ENCODE results near the gene MTX1.
"Not testable (repeated sequence)": the region's sequence is repeated elsewhere in the genome, so short reads cannot be mapped to it uniquely, and the experiment has no call there.

Gene MTX1

DNA sequence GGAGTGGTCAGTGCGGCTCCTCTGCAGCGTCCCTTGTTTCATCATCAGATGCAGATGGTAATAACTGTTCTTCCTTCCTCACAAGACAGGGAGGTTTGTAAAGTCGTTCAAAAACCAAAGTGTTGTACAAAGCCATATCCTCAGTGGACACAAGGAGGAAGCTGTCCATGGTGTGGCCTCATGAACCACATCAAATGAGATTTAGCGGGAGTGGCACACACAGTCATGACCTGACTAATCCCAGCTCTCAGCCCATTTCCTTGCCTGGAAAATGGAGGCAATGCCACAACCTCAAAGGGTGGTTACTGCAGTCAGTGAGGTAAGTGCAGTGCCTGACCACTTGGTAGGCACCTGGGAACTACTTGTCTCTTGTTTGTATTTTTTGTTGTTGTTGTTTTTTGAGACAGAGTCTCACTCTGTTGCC is 33.4 kb downstream of the MTX1 start:
- DNase-seq, result no peak

DNA sequence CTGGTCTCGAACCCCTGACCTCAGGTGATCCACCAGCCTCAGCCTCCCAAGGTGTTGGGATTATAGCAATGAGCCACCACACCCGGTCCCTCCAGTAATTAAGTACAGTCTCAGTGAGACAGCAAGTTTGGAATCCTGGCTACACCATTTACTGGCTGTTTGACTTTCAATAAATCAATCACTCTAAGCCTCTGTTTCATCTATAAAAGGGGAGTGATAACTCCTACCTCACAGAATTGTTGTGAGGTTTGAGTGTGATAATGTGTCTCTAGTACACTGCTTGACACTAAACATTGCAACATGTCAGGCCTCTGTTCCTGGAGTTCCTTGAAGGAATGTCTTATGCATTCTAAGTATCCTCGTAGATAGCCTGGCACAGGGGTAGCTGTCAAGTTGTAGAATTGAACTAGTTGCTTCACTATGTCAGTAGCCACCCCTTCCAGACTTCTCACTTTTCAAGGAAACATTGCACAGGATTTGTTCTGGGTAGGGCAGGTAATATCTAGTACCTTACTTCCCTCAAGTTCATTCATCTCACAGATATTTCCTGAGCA is 34.4 kb downstream of the MTX1 start:
- no peak for DNase-seq

DNA sequence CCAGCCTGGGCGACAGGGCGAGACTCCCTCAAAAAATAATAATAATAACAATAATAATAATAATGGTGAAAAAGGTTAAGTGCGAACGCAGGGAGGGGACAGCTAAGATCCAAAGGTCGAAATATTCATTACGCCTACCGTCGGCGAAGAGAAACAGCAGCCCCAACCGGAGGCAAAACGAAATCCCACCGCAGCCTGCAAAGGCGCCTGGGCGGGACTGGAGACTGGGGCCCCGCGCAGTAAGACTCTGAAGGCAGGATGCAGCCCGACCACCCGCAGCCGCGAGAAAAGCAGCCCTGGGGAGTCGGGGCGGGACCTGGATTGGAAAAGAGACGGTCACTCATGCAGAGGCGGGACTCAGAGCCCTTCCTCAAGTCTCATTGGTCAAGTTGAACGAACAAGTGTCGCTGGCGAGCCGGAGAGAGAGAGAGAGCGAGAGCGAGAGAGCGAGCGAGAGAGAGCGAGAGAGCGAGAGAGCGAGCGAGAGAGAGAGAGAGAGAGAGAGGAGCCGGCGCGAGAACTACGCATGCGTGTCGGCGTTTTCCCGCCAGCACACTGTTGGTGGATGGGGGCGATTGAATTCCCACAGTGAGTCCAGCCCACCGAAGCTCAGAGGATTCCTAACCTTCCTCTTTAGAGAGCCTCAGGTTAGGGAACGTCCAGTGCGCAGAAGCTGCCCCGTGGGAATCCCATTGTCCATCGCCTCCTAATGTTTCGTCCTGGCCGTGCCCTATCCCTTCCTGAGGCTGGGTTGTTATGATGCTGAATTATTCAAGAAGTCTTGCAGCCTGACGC is 36.1 kb downstream of the MTX1 start:
- DNase-seq, result peak; percentile 100

DNA sequence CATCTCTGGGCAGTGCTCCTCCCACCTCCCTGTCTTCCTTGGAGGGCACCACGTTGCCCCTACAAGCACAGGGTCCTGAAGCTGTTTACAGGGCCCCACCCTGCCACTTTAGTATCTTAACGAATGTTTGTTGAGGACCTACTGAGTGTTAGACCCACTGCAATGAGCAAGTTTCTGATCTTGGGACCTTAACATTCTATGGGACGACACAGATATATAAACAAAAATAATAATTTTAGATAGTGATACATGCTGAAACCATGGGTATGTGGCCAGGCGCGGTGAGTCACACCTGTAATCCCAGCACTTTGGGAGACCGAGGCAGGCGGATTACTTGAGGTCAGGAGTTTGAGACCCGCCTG is 36.6 kb downstream of the MTX1 start:
- no peak for DNase-seq

DNA sequence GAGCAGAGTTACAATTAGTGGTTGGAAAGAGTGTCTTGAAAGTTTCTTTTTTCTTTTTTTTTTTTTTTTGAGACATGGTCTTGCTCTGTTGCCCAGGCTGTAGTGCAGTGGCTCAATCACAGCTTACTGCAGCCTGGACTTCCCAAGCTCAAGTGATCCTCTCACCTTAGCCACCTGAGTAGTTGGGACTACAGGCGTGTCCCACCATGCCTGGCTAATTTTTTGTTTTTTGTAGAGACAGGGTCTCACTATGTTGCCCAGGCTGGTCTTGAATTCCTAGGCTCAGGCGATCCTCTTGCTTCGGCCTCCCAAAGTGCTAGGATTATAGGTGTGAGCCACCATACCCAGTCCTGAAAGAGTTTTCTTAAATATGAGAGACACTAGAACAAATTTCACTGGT is 38.3 kb downstream of the MTX1 start:
- DNase-seq, result not testable (repeated sequence)

DNA sequence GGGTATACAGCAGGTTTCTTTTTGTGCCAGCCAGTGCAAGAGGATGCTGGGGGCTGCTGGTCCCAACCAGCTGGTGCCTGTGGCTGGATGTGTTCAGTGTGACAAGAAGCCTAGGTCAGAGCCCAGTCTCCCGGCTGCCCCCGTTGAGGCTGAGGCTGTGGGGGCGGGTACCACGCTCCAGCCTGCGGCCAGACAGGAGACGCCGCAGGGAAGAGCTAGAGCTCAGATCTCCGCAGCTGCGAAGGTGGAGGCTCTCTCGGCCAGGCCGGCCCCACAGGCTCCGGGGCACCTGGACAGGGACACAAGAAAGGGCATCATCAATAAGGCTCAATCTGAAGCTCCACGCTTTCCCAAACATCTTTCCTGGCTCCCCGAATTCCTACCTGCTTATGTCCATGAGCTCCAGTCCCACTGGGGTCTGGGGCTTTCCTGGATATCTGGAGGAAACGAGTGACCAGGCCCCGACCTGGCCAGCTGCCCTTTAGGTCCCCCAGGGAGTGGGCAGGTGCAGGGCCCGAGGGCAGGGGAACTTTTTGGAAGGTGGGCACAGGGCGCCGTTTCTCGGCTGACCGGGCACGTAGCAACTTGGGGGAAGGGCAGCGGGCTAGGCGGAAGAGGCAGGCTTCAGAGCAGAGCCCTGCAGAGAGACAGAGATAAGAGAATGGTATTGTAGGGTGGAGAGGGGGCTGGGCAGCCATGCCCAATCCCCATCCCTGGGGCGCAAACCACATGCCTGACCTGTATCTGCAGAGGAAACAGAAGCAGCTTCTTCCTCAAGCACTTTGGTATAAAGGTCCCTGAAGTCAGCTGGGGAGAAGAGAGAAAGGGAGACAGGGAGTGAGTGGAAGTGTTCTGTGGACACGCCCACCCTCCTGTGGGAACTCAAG is 39.4 kb downstream of the MTX1 start:
- DNase-seq, result no peak

DNA sequence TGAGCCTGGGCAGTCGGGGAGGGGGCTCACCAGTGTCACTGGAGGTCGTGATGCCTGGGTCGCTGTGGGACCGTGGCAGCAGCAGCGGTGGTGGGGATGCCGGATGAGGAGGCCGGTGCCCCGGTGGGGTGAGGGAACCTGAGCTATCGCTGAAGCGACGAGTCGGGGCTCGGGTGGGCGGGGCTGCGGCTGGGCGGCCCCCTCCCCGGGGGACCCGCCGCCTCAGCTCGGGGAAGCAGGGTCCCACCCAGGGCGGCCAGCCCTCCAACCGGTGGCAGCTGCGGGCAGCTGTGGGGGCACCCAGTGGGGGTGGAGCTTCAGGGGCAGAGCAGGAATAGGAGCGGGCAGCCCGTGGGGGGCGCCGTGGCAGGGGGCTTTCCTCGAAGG is 41.7 kb downstream of the MTX1 start:
- no peak for DNase-seq

DNA sequence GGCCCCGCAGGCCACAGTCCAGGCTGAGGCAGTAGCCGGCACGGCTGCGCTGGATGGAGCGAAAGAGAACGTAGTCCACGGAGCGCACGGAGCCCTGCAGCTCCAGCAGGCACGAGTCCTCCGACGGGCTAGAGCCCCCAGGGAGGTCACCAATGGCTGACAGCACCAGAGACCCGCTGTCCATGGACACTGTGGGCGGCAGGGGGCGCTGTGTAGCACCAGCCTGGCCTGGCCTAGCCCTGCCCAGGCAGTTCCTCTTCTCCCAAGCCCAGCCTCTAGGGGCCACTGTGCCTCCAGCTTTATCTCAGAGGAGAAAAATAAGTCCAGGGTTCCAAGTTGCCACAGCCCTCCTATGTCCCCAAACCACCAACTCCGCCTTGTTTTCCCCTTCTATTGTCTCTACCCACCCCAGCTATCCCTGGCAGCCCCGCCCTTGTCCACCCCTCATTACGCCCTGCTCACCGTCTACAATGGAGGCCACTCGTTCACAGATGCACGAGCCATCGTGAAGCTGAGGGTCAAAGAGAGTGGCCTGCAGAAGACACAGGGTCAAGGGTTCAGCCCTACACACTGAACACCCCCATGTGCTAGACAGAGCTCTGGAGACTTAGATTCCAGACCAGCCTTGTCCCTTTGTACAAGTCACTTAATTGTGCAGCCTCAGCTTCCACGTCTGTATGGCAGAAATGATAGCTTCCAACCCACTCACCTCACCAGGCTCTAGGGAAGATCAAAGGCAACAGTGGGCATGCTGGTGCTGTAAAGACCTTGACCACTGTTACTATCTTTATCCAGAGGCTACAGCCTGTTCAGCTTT is 42.3 kb downstream of the MTX1 start:
- DNase-seq, result peak; percentile 90

DNA sequence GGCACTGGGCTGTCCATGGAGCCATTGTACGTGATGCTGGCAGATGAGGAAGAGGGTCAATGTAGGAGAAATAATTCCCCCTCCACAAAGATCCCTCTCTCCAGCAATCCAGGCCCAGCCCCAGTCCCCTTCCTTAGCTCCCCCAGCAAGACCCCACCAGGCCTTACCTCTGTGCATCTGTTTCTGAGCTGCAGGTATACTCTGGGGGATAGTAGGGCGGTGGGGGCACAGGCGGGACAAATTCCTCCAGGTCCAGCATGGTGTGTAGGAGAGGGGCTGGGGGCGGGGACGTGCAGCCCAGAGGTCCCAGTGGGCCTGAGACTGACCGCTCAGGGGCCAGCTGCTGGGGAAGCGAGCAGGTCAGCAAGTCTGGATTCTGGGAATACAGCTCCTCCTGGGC is 43.1 kb downstream of the MTX1 start:
- no peak for DNase-seq

DNA sequence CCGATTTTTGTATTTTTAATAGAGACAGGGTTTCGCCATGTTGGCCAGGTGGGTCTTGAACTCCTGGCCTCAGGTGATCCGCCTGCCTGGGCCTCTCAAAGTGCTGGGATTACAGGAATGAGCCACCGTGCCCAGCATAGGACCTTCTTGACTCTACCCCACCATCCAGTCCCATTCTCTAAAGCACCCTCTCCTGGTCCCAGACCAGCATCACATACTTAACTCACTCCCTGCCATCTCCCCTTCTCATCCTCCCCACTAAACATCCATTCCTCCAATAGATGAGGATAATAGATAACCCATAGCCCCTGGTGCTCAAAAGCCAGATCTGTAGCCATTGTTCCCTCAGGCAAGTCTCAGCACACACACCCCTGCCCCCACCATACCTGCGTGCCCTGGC is 44.7 kb downstream of the MTX1 start:
- no peak for DNase-seq

DNA sequence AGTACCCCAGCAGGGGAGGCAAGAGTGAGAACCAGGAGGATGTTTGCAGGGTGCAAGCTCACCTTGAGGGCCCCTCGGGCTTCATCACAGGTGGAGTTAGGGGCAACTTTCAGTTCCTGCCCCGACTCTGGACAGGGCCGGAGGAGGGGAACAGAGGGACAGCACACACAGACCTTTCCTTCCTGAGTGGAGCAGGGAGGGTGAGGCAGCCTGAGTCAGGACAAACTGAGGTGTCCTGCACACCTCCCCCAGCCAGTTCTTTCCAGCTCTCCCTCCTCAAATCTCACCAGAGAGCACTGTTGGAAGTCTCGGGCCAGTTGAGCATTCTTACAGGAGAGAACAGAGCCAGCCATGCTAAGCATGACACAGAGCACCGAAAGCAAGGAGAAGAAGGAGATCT is 45.3 kb downstream of the MTX1 start:
- no peak for DNase-seq

DNA sequence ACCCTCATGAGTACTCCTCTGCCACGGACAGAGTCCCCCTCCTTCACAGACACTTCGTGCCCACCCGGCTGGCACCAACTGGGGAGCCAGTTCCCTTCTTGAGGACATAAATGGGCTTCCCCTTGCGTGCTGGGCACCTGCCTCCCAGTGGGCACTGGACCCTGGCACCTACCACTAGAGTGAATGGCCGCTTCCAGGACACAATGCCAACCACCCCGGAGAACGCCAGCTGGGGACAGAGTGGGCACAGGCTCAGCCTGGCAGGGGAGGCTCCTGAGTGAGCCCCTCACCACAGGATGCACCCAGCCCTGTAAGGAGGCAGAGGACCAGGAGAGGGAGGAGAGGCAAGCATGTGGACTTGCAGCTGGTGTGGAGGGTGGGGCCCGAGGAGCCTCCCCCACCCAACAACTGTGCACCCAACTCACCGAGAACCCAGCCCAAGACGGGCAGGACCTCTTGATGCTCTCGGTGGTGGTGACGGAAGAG is 45.8 kb downstream of the MTX1 start:
- no peak for DNase-seq

DNA sequence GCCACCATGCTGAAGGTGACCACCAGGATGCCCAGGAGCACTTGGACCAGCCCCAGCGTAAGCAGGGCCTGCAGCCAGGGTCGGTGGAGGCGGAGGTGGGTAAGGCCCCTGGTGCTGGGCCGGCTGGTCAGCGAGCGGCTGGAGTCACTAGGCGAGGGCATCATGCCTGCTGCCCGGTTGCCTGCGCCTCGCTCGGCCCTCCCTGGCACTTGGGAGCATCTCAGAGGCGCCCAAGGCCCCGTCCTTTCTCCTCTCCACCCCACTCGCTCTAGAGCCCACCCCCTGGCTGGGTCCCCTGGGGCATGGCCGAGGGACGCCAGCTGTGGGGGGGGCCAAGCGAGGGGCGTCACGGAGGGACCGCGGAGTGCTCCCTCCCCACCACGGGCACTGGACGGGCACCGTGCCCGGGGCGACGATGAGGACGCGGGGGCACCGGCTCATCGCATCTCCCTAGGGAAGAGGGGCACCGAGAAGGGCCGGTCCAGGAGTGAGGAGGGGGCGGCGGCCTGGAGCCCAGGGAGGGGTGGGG is 46.3 kb downstream of the MTX1 start:
- DNase-seq, result no peak

DNA sequence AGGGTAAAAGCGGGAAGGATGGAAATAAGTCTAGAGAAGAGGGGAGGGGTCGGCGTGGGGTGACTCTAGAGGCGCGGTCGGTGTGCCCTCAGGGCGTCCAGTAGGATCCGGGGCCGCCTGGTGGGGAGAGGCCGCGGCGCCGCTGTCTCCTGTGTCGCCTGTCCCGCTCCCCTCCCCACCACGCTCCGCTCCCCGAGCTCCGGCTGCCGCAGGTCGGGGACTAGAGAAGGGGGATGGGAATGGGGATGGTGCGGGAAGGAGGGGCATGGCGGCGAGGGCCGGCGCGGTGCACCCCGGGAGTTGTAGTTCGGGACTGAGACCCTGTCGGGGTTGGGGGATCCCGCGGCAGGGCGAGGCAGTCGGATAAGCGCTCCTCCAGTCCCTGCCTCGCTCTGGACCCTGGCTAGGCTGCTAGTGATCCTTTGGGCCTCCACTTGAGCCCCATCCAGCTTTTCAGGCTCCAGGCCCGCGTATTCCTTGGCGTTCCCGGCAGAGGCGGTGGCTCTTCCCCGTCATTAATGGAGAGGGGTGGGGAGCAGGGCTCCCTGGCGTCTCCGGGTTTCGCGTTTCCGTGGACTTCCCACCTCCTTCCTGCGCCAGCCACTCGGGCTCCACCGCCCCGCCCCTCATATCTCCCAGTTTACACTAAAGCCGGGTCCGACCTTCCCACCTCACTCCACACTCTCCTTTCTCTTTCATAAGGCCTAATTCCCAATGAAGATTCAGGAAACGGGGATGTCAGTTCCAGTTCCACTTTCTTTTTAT is 46.9 kb downstream of the MTX1 start, which contains the start of gene ENTREP3:
Gene ENTREP3 (minus strand): TSS at position 241 of the 765 bp plus-strand sequence. CDS start 606 bp downstream, outside the sequence.
- DNase-seq, result peak; percentile 74

DNA sequence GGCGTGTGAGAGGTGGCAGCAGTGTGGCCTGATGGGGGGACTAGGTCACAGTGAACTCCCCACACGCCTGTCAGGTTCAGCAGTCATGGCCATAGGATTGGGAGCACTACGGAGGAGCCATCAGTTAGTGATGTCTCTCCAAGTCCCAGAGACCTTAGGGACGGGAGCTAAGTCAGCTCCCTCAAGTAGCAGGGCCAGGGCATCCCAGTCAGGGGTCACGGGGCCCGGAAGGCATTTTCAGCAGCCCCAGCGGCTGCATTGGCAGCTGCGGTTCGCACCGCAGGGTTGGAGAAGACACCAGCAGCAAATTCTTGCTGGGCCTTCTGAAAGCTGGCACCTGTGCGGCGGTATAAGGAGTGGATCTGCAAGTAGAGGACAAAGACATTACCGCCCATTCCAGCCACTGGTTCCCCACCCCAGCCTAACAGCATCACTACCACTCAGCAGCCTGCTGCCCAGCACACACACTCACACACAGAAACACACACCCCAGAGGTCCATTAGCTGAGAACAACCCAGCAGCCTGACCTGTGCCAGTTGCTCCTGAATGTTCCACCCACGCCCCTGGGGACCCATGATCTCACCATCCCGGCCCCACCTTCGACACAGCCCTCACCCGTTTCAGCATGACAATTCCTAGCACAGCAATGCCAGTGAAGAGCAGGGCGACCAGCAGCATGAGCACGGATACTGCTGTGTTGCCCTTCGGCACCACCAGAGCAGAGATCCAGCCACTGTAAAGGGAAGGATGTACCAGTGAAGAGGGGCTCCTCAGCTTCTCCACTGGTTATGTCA is 47.8 kb downstream of the MTX1 start:
- no peak for DNase-seq

DNA sequence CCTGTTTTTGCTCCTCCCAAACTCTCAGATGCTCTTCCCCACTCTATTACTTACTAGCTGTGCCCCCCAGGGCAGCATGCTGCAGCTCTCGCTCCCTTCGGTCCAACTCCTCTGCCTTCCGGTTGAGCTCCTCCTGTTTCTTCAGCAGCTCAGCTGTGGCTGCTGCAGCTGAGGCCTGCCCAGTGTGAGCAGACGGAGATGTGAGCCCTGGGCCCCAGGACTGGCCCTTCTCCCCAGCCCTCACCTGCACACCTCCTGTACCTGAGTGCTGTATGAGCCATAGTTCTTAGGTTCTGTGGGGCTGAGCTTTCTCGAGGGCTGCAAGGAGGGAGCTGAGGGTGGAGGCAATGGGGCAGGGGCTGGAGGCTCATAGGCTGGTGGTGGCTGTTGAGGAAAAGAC is 51.8 kb downstream of the MTX1 start:
- no peak for DNase-seq

DNA sequence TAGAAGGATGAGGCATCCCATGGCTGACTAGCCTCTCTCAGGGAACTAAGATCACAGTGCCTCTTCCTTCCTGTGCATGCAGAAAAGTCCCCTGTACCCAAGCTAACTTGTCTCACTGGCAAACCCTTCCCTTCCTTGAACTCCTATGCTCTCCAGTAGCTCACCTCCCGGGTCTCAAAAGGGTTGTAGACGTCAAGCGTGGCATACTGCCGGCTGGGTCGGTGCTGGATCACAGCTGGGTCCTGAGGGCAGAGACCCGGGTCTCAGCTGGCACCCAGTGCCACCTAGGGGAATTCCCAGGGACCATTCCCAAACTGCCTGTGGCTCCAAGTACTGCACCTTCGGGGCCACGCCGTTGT is 53.0 kb downstream of the MTX1 start:
- no peak for DNase-seq

DNA sequence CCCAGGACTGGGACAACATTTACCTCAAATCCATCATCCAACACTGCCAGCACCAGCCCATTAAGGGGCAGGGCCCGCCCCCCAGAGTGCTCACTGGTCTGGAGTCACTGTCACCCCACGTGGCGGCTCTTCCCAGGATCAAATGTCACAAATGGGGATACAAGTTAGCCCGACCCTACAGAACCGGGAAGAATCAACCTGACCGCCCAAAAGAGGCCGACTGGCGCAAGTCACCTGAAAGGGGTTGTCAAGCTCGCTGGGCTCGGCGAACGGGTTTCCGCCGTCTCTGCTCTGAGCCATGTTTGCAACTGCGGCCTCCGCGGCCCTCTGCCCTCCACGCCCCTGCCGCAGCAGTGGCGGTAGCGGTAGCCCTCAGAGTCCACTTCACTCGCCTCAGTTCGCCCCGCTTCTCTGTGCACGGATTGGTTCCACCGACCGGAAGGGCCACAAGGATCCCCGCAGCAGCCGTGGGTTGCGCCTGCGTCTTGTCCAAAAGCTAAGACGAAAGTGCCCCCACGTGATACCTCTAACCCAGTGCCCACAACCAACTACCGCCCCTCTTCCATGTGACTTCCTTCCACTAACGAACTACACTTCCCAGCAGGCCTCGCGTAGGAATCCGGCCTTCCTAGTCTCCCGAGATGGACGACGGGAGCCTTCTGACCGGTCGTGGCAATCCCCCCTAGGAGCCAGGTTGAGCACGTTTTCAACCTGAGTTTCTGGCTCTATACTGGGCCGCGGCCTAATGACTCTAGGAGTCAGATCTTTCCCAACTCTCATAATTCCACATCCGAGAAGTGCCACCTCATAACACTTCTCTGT is 53.6 kb downstream of the MTX1 start, which contains the start of gene SCAMP3:
Gene SCAMP3 (minus strand): TSS at position 509 of the 822 bp plus-strand sequence. CDS start 209 bp downstream, at position 300.
- peak; percentile 96 for DNase-seq

DNA sequence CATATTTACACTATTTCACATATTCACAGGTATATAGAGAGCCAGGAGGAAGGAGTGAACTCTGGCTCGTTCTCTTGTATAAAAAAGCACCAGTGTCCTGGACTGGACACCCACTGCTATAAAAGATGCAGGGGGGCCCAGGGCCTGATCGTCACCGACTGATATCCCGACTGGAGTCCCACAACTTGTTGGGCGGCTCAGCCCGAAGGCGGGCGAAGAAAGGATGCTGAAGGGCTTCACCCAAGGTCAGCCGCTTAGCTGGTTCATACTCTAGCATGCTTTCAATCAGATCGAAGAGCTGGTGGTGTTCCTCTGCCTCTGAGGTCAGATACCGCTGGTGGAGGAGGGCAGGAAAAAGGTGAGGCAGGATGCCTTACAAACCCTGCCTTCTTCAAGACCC is 54.6 kb downstream of the MTX1 start:
- no peak for DNase-seq

All from COR-L47 (cell line).